HG03439 (cell line): ENCODE results near the gene ACKR4.
"Not testable (repeated sequence)": the region's sequence is repeated elsewhere in the genome, so short reads cannot be mapped to it uniquely, and the experiment has no call there.

Source experiments
- ATAC-seq: cut with Tn5 transposase; IDR thresholded peaks from one replicate; pipeline ENCODE4 v1.9.1; 2021; ENCODE audit warnings: mild to moderate bottlenecking, moderate library complexity; ENCODE audit not compliant: unreplicated experiment

The ACKR4 gene

DNA sequence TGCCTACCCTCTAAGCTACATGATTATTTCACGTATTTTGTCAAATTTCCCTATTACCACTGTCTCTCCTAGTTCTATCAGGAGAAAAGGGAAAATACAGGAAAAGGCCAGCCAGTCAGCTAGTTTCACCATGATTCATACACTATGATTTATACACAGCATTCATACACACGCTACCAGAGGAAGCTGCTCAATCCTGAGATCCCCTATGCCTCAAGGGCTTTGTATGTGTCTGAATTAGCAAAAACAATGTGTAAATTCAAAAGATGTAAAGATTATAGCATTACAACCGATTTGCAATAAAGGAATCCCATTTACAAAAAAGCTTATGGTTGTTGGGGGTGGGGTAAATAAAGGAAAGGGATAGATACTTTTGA is 3.1 kb upstream of the ACKR4 start:
- ATAC-seq, result no peak

DNA sequence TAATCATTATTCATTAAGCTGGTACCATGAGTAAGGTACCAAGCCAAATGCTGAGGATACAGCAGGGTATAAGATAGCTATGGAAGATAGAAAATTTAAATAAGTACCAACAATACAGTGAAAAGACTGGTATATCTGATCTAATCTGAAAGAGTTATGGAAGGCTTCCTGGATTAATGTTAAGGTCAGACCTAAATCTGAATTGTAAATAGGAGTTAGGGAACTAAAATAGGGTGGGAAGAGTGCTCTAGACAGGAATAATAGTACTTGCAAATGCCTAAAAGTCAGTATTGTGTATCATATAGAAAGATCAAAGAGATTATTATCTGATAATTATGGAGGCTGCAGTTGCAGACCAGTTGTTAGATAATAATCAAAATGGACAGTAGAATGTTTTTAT is 2.6 kb upstream of the ACKR4 start:
- no peak for ATAC-seq

DNA sequence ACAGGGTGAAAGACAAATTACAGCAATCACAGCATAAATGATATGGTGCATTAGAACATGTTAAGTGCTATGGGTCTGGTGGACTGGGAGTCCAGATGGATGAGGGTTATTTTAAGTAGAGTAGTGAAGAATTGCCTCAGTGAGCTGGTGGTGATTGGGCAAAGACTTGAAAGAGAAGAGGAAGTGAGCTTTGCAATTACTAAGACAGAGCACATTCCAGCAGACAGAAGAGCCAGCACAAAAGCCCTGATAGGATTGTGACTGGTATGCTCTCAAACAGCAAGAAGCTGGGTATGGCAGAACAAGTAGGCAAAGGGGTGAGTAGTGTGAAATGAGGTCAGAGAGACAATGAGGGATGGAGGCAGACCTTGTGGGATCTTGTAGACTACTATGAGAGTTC is 2.1 kb upstream of the ACKR4 start:
- ATAC-seq, result no peak

DNA sequence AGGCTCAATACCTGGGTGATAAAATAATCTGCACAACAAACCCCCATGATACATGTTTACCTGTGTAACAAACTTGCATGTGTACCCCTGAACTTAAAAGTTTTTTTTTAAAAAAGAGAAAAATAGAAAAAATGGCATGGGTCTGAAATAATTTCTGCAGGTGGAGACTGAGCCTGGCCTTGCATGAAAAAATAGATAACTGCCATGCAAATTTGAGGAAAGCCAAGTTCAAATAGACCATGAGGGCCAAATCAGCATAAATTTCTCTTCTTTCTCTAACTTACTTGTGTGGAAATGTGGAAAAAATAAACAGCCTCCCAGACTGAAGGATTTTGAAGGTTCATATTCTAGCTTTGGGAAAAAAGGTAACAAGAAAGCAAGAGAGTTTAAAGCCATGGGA is 744 bp upstream of the ACKR4 start:
- ATAC-seq, result no peak

DNA sequence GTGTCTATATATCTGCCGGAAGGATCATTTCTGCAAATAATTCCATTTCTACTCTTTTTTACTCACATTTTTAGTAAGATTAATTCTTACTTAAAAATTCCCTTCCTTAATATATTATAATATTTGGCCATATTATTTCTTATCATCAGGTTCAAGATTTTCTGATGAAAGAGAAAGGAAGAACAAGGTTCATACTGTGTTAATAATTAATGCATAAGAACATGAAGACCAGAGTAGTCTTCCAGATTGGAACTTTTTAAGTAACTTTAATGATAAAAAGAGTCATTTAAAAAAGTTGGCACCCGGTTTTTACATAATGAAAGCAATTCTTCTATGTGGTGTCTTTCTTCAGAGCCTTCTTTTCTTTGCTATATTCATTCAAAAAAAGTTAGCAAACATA is 590 bp downstream of the ACKR4 start:
- ATAC-seq, result no peak

DNA sequence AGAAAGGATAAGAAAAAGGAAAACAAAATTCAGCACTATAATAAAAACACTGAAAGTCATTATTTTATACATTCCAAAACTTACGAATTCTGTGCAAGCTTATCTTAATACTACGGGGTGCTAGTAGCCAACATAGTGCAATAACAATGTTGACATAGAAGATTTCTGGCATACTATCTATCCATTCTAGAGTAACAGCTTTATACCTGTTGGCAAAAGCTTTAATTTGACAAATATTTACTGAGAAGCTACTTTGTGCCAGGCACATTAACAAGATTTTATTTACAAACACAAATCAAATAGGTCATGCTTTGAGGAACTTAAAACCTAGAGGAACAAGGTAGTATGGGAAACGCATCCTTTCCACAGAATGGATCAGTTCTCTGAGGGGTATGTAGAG is 1.1 kb downstream of the ACKR4 start:
- ATAC-seq, result no peak

DNA sequence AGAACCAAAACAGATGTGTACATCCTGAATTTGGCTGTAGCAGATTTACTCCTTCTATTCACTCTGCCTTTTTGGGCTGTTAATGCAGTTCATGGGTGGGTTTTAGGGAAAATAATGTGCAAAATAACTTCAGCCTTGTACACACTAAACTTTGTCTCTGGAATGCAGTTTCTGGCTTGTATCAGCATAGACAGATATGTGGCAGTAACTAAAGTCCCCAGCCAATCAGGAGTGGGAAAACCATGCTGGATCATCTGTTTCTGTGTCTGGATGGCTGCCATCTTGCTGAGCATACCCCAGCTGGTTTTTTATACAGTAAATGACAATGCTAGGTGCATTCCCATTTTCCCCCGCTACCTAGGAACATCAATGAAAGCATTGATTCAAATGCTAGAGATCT is 3.5 kb downstream of the ACKR4 start:
- not testable (repeated sequence) for ATAC-seq

DNA sequence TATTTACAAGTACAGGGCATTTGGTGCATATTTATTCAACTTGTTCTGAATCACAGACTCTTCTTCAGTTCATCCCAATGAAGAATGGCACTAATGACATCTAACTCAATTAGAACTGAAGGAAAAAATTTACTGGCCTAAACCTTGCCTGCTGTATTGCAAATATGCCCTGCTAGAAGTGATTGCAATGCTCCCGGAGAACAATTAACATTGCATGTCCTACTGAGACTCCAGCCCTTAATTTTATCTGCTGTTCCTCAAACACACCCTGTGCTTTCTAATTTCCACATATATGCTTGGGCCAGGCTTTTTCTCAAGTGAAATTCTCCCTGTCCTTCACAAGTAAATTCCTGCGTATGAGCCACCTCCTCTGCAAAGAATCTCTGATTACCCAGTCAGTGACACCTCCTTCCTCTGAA is 8.3 kb downstream of the ACKR4 start:
- ATAC-seq, result no peak

DNA sequence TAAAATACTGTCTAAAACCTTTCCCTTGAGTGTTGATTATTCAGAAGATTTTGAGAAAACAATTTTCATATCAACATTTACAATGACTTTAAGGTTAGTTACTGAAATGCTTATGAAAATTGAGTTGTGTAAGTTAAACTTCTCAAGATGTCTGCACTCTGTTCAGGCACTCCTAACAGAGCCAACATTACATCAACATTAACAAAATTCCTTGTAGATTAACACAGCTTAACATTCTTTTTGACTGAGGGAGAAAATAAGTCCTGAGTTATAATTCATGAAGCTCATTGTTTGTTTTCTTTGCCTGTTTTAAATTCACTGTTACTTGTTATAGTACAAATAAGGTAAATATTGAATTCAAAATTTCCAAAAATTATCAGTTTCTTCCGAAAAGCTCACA is 9.0 kb downstream of the ACKR4 start:
- no peak for ATAC-seq

DNA sequence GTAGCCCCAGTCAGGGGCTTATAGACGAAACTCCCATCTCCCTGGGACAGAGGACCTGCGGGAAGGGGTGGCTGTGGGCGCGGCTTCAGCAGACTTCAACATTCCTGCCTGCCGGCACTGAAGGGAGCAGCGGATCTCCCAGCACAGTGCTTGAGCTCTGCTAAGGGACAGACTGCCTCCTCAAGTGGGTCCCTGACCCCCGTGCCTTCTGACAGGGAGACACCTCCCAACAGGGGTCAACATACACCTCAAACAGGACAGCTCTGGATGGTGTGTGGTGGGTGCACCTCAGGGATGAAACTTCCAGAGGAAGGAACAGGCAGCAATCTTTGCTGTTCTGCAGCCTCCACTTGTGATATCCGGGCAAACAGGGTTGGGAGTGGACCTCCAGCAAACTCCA is 9.6 kb downstream of the ACKR4 start:
- ATAC-seq, result not testable (repeated sequence)

DNA sequence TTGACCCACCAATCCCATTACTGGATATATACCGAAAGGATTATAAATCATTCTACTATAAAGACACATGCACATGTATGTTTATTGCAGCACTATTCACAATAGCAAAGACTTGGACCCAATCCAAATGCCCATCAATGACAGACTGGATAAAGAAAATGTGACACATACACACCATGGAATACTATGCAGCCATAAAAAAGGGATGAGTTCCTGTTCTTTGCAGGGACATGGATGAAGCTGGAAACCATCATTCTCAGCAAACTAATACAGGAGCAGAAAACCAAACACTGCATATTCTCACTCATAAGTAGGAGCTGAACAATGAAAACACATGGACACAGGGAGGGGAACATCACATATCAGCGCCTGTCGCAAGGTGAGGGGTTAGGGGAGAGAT is 18.2 kb downstream of the ACKR4 start:
- ATAC-seq, result not testable (repeated sequence)

DNA sequence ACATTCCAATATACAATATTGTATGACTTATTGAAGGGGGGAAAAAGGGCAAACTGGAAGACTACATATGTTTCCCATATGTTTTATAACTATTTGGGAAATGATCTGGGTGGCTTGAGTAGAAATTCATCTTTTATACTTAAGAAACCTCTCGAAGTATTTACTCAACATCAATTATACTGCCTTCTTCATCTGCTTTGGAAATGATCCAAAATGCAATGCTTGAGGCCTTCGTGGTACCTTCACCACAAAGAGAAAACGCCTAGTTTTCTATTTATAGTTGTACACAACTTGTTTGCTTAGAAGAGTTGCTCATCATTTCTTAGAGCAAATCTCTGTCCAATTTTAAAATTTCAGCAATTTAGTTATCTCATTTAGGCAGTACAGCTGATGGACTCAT is 18.8 kb downstream of the ACKR4 start:
- no peak for ATAC-seq

DNA sequence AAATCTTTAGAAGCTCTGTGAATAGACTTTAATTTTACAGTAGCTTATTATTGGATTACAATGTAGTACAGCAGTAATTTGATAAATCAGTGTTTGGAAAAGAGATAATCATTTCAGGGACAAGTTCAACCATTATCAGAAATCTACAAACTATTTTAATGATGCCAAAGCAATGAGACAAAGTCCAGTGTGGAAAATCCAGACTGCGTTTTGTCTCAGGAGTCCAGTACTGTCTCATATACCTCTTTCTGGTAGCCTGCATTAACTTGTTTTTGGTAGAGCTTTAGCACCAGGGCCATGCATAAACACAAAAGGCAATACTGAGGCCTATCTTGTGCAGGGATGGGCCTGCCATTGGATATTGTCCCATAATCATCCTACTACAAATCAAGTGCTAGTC is 19.7 kb downstream of the ACKR4 start:
- no peak for ATAC-seq

DNA sequence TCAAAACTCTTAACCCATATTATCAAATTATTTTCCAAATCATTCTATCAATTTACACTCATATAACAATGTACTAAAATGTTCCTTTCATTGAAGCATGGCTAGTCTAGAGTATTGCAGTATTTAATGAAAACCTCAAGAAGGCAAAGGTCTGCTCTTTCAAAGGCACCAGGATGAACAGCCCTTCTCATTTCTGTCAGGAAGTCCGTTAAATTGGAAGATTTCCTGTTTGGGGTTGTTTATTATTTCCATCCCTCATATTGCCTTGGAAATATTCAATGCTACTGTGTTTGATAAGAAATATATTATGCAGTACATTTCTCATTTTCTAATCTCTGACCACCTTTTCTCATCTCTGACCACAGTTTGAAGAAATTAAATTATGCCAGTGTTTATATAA is 25.1 kb downstream of the ACKR4 start:
- ATAC-seq, result no peak

DNA sequence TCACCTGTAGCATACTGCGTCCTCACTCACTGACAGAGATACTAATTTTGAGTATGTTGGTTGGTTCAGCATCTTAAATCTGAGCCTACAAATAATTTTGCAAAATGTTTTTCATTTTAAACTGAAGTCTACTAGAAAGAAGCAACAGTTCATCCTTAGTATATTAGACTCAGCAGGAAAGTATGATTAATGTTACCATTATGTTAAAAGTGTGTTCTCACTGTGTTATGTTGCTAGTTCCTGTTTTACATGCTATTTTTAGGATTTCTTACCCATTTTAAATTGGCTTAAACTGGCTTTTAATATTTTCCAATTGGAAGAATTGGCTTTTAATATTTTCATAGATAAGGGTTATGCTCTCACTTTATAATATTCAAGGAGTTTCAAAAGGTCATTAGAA is 25.7 kb downstream of the ACKR4 start:
- no peak for ATAC-seq

DNA sequence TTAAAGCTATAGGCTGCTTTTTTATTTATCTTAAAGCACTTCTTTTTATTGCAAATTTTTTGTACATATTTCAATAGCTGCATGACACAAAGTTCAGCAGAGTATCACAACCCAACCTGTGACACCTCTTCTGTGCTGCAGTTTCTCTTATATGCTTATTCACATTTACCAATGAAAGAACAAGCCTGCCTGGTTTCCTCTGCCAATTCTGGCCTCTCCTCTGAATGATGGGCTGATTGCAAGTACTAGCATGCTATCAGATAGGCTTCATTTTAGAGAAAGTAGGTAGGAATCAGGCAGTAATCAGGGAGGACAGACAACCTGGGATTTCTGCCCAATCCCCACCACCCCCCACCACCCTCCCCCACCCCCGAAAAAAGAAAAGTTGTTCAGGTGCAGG is 26.6 kb downstream of the ACKR4 start:
- ATAC-seq, result no peak

DNA sequence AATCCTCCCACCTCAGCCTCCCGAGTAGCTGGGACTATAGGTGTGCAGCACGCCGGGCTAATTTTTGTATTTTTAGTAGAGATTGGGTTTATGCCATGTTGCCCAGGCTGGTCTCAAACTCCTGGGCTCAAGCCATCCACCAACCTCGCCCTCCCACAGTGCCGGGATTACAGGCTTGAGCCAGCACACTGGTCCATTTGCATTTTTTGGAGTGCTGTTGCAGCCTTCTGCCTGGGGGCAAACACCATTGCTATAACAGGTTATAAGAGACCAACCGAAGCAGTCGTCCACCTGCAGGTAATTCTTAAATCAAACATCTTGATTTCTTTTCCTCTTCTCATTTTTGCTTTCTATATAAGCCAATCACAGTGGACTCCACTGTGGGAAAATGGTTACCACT is 27.7 kb downstream of the ACKR4 start:
- no peak for ATAC-seq

DNA sequence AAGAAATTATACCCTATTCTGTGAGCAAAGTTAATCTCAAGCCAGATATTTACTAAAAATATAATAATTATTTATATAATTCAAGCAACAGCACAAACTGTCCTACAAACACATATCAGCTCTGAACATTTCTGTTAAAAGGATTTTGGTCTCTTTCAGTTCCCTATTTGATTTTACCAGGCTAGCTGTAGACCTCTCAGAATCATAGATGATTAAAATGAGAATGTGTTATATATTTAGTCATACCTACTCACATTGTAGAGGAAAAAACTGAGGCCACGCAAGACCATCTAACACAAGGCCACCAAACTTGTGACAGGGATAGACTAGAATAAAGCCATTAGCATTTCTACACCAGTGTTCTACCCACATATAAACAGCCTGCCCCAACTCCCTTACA is 28.5 kb downstream of the ACKR4 start:
- ATAC-seq, result peak; percentile 80

DNA sequence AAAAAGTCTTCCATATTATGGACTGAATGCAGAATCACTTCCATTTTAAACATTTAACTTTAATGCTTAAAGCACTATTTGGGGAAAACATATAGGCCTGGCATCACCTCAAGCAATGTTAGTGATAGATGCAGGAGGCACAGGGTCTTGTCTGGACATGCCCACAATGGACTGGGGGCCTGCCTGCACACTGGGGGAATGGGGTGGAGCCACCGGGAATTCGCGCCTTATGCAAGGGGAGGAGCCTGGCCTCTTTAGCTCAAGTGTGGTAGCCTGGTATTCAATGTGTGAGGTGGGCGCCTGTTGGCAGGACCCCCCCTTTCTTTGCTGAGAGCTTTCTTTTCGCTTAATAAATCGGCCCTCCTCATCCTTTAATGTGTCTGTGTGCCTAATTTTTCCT is 29.9 kb downstream of the ACKR4 start:
- ATAC-seq, result no peak

DNA sequence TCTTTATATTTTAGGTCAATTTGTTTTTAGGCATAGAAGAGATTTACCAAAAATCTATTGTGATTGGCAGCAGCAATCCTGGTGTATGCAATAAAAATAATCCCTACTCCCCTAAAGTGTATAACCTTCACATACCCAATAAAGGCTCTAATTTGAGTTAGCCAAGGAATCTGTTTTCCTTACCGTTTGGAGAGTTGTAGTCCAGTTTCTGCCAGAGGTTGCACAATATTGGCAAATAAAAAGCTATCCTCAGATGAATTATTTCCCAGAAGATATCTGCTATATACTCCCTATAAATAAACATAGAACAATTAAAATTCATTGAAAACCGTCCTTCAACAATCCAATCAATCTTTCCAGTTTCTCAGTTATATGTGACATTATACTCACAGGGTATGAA is 31.1 kb downstream of the ACKR4 start:
- no peak for ATAC-seq

DNA sequence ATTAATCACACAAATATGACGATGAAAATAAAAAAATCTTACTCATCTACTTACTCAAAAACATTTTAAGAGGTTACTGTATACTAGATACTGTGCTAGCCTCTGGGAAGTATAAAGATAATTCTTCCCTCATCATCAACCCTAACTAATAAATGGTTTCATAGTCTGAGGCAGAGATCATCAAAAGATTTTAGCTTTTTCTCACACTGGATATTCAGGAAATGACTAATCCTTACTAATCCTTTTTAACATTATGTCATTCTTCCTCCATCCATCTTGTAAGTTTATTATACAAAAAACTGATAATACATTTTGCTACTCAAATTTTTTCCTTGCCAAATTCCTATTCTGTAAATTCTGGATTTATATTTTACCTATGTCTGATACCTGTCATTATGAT is 32.9 kb downstream of the ACKR4 start:
- ATAC-seq, result no peak

DNA sequence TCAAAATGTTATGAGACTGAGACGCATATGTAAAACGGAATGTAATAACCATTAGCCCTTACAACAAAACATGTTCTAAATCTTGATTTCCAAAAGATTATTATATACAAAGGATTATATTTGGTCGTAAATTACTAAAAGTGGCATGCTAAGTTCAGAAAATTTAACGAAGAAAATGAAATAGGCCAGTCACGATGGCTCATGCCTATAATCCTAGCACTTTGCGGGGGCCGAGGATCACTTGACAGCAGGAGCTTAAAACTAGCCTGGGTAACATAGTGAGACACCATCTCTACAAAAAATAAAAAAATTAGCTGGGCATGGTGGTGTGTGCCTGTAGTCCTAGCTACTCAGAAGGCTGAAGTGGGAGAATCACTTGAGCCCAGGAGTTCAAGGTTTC is 33.5 kb downstream of the ACKR4 start:
- no peak for ATAC-seq

DNA sequence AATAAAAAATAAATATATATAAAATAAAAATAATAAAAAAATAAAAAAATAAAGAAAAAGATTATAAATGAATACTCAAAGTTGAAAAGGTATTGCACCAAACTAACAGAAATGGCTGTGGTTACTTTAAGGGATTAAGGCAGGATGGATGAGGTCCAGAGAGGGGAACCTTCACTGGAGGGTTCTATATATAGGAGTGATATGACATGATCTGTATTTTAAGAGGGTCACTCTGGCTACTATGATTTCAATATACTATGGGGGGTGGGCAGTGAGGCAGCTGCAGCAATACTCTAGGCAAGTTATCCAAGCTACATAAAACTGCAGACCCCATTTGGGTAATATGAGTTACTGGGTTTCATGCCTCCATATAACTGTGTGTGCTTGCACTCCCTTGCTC is 38.0 kb downstream of the ACKR4 start:
- no peak for ATAC-seq

DNA sequence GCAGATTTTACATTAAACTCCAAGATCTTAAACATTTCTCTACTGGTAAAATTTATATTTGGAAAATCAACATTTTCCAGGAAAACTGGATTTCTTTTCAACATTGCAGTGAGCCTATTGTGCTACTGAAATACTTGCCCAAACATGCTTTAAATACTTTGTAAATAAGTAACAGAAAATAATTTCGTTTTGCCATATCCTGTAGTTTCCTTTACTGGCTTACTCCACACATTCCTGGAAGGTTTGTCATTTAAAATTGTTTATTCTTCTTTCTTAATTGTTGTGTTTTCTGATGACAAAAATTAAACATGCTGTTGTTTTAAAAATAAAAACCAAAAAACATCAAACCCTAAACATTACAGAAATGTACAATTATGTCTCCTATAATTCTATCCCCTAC is 40.5 kb downstream of the ACKR4 start:
- no peak for ATAC-seq
